HS-27A (cell line): ENCODE measurements around the gene ANKRD11.
"Not testable (repeated sequence)": the region's sequence is repeated elsewhere in the genome, so short reads cannot be mapped to it uniquely, and the experiment has no call there.

ENCODE experiments used
- DNase-seq: peaks from one replicate; pipeline ENCODE4 v3.0.0-alpha.2; 2012; ENCODE audit warnings: low read depth, missing footprints

The ANKRD11 gene

DNA sequence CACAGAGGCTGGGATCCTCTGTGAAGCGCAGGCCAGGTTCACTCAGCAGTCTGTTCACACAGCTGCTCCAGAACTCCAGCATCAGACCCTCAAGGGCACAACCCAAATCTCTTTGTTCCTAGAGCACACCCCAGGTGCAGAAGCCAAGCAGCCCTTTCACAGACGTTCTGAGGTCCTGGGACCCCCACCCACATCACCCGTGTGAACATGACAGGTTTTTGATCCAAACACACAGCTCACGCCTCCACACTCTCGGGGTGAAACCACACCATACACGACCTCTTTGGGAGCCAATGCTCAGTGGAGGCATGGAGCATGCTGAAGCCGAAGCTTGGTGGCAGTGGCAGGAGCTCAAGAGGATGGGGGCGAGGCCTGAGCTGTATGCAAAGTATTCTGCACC, 175.5 kb downstream of the ANKRD11 start:
- no peak for DNase-seq

DNA sequence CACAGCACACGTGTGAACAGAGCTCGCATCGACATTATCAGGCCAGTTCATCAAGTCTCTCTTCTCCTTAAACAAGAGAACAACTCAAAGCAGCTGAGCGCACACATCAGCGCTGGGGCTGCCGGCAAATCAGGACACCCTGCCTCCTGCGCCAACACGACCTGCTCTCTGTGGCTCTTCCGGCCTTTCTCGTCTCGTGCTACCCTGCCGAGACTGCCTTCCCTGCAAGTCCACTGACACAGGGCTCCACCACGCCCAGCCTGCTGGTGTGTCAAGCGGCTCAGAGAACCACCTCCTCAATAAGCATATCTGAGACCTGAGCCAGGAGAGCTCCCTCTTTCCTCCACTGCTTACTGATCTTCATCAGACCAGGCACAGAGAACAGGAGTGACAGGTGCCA, 176.0 kb downstream of the ANKRD11 start:
- DNase-seq = no peak

GRCh38 chr16:89313583-89313982, 176.8 kb downstream of the ANKRD11 start:
- no peak for DNase-seq

DNA sequence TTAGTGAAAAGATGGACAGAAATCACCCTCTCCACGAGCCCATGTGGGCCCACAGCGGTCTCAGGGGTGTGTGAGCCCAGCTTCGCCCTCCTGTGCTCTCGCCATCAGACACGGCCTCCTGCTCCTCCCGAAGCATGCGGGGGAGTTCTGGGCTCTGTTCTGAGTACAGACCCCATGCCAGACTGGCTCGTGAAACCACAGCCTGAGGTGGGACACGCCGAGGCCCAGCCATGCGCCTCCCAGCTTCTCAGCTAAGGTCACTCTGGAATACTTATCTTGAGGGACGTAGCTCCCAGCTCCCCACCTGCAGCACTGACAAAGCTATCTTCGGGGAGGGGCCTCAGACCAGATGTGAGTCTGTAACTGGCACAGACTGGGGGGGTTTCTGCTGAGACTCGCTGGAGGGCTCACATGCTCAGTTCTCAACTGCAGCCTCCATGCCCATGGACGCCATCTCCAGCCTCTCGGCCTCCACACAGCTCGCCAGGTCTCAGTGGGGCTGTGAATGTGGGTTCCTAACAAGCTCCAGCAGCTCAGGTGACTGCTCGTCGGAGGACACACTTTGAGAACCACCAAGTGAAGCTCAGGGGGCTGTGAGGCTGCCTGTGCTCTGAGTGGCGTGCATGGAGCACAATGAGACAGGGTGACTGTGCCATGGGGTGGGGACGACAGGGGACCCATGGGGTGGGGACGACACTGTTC, 177.6 kb downstream of the ANKRD11 start:
- no peak for DNase-seq

DNA sequence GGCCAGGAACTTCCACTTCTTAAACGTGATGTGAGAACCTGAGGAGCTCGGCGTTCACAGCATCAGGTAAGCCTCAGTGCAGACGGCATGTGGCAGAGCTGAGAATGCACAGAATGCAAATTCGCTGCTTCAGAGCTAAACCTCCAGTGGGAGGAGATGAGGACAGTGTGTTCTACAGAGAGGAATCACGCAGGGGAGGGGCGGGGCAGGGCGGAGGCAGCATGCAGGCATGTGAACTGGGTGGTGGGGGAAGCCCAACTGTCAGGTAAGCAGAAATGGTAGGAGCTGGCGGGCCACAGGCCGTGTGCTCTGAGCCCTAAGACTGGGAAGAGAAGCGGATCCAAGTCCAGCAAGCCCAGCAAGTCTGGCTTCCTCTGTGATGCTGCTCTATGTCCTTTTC, 178.2 kb downstream of the ANKRD11 start:
- DNase-seq = no peak

DNA sequence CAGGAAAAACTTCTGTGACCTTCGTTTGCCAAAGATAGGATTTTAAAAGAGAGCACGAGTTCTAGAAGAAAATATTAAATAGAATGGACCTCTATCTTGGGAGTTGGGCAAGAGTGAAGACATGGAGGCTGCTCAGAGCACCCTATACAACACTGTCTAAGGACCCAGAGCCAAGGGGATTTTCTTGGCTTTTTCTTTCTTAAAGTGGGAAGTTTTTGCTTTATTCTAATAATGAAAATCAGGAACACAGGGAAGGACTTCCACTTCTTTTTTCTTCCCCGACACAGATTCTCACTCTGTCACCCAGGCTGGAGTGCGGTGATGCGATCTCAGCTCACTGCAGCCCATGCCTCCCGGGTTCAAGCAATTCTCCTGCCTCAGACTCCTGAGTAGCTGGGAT, 178.7 kb downstream of the ANKRD11 start:
- no peak for DNase-seq

DNA sequence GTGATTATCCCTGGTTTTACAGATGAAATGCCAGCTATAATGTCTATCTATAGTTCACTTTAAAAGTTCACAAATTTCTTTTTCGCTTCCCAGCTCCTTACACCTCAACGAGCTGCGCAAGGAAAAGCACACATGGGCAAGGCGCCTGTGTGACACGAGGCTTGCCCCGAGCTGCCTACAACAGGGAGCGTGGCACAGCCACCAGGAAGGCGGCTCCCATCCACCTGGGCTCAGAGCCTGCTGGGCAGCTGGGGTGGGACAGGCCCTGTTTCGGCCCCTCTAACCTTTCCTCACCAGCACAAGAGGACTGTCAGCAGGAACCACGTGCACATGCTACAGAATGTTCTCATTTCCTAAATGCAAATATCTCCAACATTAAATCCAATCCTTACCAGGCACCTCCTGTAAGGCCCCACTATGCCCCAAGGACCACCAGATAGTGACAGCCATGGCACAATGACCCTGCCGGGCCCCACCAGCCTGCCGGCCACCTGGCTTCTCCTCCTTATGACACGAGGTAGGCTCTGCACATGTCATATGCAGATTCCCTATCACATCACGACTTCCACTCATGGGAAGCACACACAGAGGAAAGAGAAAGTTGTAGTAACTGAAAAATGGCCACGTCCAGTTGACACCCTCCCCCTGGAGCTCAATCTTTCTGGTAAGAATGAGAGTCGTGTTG, 180.8 kb downstream of the ANKRD11 start:
- DNase-seq = no peak

GRCh38 chr16:89308391-89309333, 181.7 kb downstream of the ANKRD11 start:
- DNase-seq = no peak

GRCh38 chr16:89307421-89307805, 182.9 kb downstream of the ANKRD11 start:
- no peak for DNase-seq

DNA sequence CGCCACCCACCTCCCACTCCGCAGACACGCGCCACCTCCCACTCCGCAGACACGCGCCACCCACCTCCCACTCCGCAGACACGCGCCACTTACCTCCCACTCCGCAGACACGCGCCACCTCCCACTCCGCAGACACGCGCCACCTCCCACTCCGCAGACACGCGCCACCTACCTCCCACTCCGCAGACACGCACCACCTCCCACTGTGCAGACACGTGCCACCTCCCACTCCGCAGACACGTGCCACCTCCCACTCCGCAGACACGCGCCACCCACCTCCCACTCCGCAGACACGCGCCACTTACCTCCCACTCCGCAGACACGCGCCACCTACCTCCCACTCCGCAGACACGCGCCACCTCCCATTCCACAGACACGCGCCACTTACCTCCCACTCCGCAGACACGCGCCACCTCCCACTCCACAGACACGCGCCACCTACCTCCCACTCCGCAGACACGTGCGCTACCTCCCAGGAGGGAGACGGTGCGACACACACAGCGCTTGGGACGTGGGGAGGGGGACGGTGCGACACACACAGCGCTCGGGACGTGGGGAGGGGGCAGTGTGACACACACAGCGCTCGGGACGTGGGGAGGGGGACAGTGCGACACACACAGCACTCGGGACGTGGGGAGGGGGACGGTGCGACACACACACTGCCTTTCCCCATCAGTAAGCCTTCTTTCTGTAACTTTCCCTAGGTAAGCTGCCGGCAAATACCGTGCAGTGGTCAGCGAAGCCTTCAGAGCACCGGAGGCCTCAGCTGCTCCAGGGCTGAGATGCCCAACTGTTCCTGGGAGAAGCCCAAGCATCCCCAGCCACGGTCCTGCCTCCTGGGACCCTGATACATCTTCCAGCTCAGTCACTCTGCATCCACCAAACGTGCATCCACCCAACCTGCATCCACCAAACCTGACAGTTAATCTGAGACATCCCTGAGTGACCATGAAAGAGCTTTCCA, 183.6 kb downstream of the ANKRD11 start:
- DNase-seq = not testable (repeated sequence)

- DNase-seq = no peak
Observed at GRCh38 chr16:89304941-89305705, 185.2 kb downstream of the ANKRD11 start.

DNA sequence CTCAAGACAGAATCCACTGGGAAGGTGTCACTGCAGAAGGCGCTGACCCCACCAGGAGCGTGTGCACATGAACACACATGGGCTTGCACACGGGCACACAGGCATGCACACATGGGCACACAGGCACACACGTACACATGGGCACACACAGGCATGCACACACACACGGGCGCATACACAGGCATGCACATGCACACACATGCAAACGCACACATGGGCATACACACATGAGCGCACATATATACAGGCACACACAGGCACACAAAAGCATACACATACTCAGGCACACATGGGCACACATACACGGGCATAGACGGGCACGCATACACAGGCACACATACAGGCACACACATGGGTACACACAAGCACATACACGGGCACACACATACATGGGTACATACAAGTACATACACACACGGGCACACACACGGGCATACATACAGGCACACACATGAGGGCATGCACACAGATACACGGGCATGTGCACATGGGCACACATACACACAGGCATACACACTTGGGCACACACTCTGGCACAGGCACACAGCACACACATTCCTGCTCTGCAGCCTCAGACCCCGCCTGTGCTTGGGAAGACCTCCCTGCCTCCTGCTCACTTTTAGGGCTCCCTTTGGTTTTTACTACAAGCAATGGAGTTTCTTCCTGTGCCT, 186.0 kb downstream of the ANKRD11 start:
- no peak for DNase-seq

DNA sequence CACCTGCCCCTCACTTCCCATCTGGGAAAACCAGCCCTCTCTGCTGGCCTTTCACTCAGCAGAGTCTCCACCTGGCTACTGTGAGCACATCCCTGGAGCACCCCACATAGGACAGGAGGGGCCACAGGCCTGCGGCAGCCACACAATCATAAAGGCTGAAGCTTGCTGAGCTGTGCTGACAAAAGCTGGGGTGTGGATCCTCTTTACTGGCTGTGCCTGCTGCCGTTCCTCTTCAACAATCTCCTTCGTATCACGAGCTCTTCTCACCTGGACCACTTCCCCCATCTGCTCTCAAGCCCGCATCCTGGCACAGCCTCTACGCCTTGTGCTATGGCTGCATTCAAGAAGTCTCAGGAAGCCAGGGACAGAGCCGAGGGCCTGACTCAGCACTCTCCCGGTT, 186.7 kb downstream of the ANKRD11 start:
- no peak for DNase-seq

GRCh38 chr16:89300976-89301360, 189.4 kb downstream of the ANKRD11 start:
- no peak for DNase-seq

DNA sequence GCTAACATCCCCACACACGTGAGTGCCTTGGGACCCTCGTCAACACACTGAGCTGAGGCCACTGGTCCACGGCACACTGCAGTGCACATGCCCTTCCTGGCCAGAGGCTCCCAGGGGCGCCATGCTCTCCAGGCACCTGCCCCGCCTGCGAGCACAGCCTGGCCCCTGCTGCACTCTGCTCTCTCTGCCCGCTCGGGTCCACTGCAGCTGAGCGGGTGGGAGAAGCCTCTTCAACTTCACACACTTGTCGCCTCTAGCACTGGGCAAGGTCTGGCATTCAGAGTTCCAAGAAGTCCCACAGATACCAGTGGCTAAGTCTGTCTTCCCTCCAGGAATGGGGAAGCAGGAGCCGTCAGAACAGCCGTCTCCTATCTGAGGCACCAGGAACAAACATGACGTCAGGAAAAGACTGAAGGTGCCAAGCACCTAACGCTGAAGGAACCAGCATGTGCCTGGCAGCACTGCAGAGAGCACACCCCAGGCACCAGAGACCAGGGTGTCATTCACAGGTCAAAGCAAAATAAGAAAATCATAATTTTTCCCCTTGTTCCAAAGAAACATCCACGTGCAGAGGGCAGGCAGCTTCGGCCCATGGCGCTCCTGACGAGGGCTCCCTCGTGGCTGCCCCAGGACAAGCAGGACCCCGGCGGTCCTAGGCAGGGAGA, 189.9 kb downstream of the ANKRD11 start:
- no peak for DNase-seq

DNA sequence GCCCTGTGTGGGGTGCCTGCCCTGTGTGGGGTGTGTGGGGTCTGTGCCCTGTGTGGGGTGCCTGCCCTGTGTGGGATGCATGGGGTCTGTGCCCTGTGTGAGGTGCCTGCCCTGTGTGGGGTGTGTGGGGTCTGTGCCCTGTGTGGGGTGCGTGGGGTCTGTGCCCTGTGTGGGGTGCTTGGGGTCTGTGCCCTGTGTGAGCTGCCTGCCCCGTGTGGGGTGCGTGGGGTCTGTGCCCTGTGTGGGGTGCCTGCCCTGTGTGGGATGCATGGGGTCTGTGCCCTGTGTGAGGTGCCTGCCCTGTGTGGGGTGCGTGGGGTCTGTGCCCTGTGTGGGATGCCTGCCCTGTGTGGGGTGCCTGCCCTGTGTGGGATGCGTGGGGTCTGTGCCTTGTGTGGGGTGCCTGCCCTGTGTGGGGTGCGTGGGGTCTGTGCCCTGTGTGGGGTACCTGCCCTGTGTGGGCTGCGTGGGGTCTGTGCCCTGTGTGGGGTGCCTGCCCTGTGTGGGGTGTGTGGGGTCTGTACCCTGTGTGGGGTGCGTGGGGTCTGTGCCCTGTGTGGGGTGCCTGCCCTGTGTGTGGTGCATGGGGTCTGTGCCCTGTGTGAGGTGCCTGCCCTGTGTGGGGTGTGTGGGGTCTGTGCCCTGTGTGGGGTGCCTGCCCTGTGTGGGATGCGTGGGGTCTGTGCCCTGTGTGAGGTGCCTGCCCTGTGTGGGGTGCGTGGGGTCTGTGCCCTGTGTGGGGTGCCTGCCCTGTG, 190.8 kb downstream of the ANKRD11 start:
- DNase-seq = not testable (repeated sequence)

GRCh38 chr16:89298623-89299225, 191.6 kb downstream of the ANKRD11 start:
- DNase-seq = no peak

DNA sequence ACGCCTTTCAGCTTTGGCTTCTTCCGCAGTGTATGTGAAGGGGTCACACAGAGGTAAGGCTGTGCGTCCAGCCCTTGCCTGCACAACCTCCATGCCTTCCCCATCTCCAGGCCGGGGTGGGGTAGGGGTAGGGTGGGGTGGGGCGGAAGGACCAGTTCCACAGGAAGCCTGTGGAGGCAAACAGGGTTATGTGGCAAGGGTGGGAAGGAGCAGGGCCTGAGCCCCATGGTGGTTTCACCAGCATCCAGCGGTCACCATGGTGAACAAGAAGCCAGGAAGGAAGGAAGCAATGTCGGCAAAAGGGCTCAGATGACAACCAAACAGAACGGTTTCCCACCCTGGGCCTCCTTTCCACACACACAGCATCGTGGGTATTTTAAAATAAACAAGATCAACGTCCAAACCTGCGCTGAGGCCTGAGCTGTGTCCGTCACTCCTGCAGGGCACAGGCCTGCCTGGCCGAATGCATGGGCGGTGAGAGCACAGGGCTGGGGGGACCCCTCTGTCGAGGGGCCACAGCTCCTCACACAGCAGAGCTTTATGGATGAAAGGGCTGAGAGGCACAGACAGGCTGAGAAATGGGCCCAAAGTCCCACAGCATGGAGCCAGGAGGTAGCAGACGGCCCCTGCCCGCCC, 192.3 kb downstream of the ANKRD11 start:
- DNase-seq = no peak
